DND-41 (cell line): ENCODE results near the gene FARP1.

Source experiments
- CTCF ChIP-seq: IDR thresholded peaks from 2 replicates; pipeline ENCODE4 v1.5.1; 2012; ENCODE audit warnings: borderline replicate concordance, low read length, moderate library complexity, mild to moderate bottlenecking; ENCODE audit not compliant: poor library complexity, severe bottlenecking; ENCODE audit errors: extremely low read depth
- EZH2 ChIP-seq: IDR thresholded peaks from 3 replicates; pipeline ENCODE4 v1.6.1; 2012; ENCODE audit warnings: borderline replicate concordance, low read depth, mild to moderate bottlenecking, moderate library complexity, low read length, inconsistent platforms; ENCODE audit not compliant: severe bottlenecking

- TF ChIP-seq CTCF = no peak
- TF ChIP-seq EZH2 = no peak
These were observed 192.8 kb downstream of the FARP1 start for GRCh38 chr13:98335721-98336120.
